GM19467 (cell line): ENCODE data around the gene ANTXR1.

ENCODE experiments used
- ATAC-seq: cut with Tn5 transposase; IDR thresholded peaks from one replicate; pipeline ENCODE4 v1.9.1; 2021; ENCODE audit warnings: mild to moderate bottlenecking, moderate library complexity; ENCODE audit not compliant: unreplicated experiment

ANTXR1 gene

GRCh38 chr2:69001879-69002278 is 11.1 kb upstream of the ANTXR1 start:
- ATAC-seq, result no peak

- no peak for ATAC-seq
These were observed 9.2 kb upstream of the ANTXR1 start for GRCh38 chr2:69003731-69004130.

DNA sequence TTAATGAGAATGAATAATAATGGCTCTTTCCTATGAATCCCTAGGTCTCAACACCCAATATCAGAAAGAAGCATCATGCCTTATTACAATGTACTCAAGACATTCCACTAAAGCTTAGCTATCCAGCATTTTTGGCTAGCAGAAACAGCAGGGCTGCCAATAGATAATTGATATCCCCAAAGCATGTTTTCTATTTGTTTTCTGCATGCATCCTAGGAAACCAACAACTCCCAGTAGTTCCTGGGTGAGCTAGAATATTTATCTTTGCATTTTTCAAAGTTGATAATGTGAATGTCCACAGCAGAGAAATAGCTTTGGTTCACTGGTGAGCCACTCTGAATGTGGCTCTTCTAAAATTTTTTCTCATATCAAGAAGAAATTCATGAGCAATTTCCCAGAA is 5.8 kb upstream of the ANTXR1 start:
- ATAC-seq, result no peak

- no peak for ATAC-seq
These were observed 5.4 kb upstream of the ANTXR1 start for GRCh38 chr2:69007603-69008002.

DNA sequence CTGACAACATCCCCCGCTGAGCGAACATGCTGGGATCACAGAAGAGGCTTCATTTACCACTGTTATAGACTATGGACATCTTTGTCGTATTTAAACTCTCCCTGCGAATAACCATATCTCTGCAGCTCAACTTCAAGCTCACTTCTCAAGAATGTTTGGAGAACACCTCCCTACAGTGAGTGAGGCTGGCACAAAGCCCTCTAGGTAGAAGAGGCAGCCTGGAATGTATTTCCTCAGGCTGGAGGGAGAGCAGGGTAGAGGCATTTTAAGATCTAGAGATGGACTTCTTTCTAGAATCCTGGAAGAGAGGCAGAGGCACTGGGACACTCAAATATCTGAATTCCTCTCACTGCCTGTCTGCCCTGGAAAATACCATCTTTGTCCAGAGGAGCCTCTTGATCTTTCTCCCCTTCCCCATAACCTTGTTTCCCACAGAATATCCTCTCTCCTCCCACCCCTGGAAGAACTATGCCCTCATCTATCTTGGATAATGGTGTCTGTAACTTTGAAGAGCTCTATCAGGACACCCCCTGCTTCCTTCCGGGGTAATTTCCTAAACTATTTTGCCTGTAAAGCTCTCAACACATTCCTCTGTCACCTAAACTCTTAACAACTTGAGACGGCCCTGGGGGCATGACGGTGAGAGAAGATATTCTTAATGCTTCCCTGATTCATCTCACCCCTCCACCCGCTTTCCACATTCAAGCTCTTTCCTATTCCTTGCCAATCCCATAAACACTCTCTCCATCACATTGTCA is 2.4 kb upstream of the ANTXR1 start:
- no peak for ATAC-seq

- ATAC-seq, result no peak
These were observed 1.3 kb upstream of the ANTXR1 start for GRCh38 chr2:69011611-69012157.

- no peak for ATAC-seq
These were observed 453 bp upstream of the ANTXR1 start for GRCh38 chr2:69012310-69013141.

DNA sequence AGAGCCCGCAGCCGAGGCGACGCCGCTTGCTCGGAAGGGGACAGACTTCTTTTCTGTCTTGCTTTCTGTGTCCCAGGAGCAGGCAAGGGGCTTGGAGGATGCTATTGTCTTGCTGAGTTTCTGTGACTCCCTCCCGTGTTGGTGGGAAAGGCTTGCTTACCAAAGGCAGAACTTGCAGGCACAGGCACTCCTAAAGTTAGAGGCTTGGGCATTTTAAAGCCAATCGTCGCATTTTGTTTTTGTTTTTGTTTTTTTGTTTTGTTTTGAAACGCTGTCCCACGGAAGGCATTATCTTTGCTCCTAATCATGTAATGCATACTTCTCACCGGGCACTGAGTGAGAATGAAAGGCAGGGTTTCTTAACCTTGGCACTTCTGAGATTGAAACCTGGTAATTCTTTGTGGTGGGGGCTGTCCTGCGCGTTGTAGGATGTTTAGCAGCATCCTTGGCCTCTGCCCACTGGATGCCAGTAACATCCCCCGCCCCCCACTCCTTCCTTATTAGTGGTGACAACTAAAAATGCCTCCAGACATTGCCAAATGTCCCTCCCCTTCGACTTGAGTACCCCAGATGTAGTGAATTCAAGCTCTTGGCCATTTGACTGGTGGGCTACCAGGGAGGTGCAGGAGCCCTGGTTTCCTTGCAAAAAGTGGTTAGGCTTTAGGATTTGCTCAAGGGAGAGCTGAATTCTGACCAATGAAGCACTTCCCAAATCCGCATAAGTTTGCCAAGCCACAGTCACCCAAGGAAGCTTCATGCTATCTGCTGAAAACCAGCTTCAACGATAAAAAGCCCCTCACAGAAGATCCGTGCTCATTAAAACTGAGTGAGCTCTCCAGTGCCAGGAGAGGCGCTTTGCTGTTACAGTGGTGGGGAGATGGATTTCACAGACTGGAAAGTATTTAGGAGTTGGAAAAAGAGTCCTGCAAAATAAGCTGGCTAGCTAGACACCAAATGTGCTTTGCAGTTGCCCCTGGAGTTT is 1.2 kb downstream of the ANTXR1 start:
- ATAC-seq, result no peak

GRCh38 chr2:69017080-69017479 is 4.1 kb downstream of the ANTXR1 start:
- ATAC-seq, result no peak

GRCh38 chr2:69017835-69018234 is 4.9 kb downstream of the ANTXR1 start:
- ATAC-seq, result no peak

DNA sequence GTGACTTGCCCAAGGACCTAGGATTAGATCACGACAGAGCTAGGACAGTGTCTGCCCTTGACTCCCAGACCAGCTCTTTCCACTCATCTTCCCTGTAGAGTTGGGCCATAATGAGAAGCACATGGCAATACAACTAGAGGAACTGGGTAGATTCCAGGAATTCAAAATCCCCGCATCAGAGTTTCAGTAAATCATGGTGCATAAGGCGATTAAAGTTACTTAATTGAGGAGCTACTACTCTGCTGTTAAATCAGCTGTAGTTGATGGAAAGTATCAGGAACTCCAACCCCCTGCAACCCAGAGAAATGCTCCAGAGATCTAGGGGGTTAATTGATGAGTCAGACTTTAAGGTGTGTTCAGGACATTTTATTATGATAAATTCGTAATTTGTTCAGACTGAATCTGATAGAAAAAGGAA is 5.7 kb downstream of the ANTXR1 start:
- no peak for ATAC-seq

GRCh38 chr2:69020496-69021426 is 7.8 kb downstream of the ANTXR1 start:
- ATAC-seq, result no peak

GRCh38 chr2:69021727-69022126 is 8.7 kb downstream of the ANTXR1 start:
- no peak for ATAC-seq

DNA sequence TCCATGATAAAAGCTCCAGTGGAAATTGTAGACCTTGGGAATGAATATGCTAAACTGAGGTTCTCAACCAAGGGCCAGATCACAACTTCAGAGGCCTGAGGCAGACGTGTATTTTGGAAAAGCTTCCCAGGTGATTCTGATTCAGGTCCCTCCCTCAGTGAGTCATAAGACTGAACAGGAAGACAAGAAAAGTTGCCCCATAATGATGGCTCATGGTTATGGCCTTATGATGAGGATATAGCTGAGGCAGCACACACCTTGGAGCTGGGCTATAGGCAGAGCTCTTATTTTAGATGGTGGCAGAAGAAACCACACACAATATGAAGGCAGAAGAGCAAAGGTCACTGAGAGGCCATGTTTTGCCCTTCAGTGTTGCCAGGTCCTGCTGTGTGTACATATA is 9.6 kb downstream of the ANTXR1 start:
- no peak for ATAC-seq

GRCh38 chr2:69023236-69023635 is 10.3 kb downstream of the ANTXR1 start:
- ATAC-seq, result no peak

GRCh38 chr2:69026026-69026425 is 13.0 kb downstream of the ANTXR1 start:
- no peak for ATAC-seq

DNA sequence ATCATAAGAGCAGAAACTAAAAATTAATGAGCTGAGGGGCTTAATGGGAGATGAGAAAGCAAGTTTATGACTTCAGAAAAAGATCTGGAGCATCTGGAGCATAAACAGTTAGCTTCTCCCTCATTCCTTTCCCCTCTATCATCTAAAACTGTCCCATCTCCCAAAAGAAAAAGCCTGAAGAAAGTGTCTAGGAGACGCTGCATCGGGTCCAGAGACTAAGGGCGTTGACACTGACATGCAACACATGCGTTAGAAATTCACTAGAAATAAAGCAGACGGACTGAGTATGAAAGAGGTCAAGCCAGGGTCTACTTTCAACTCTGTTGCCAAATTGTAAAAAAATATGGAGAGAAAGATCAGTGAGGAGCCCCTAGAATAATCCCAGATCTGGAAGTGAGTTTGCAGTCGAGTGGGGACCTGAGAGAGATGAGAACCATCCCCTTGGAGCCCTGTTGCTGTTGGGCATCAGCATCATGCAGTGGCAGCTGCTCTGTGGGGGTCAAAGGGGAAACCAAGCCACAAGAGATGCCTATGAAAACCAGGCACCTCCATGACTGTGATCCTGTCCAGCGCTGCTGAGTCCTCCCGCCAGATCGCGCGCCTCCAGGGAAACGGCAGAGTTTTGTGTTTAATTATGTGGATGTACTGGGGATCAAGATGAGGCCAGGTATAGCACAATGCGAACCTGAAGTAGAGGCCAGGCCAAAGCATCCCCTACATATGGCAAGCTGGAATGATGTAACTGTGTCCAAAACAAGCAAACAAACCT is 13.9 kb downstream of the ANTXR1 start:
- no peak for ATAC-seq

DNA sequence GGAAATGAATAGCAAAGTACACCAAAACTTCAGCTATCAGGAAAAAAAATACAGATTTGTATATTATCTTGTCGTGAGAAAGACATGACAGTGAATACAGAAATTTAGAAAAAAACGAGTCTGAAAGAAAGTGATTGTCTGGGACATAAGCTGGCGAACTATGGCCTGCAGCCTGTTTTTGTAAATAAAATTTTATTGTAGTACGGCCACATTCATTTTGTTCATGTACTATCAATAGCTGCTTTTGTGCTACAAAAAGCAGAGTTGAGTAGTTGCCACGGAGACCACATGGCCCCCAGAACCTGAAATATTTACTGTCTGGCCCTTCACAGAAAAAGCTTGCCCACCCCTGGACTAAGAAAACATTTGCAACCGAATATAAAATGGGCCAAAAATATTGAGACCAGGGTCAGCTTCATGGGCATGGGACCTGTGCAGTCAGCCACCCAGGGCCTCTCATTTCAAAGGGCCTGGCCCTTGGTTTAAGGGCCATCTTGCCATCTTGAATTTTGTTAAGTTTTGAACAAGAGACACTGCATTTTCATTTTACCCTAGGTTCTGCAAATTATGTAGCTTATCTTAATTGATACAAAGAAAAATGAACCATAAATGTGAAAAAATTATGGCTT is 17.9 kb downstream of the ANTXR1 start:
- no peak for ATAC-seq
